ENCODE data around the gene SCARF2.
A peak's percentile ranks its signal among the peaks of the same experiment; 100 is the strongest.

Gene SCARF2

DNA sequence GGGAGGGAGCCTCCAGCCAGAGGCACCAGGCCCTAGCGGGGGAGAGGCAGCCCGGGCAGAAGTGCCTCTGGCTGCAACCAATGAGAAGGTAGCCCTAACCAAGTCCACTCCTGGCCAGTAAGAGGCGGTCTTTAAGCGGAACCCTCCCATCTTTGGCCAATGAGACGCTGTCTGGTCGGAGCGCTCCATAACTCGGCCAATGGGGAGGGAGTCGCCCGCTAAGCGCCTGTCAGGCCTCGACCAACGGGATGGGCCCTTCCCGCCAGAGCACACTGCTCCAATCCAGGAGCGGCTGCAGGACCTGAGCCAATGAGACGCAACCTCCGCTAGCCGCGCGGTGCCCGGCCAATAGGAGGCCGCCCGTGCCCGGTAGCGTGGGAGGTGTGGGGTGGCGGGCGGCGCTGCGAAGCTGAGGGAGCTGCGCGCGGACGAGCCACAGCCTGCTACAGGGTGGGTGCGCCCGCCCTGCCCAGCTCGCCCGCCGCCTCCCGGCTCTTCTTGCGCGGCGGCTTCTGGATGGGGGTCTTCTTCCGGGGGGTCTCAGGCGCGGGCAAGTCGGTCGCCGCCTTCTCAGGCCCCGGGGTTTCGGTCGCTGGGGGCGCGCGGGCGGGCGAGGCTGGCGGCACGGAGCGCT, 12.6 kb downstream of the SCARF2 start:
- no peaks in the 10 kb centered on the region for H3K27me3 ChIP-seq (ENCODE audit: insufficient read depth, poor library complexity, severe bottlenecking)
- no peak overlapping the region for H3K4me3 ChIP-seq (ENCODE audit: severe bottlenecking)
- H3K4me1 ChIP-seq (ENCODE audit: insufficient read depth, poor library complexity, severe bottlenecking) = no peaks in the 10 kb centered on the region
- 0 out of 2 replicates have a peak, but pooled peaks cover 3% of the 10 kb centered on the region for H3K36me3 ChIP-seq (ENCODE audit: low read depth)
- no peak overlapping the region for H3K27ac ChIP-seq (ENCODE audit: poor library complexity, severe bottlenecking)
- TF ChIP-seq, protein P1, sequence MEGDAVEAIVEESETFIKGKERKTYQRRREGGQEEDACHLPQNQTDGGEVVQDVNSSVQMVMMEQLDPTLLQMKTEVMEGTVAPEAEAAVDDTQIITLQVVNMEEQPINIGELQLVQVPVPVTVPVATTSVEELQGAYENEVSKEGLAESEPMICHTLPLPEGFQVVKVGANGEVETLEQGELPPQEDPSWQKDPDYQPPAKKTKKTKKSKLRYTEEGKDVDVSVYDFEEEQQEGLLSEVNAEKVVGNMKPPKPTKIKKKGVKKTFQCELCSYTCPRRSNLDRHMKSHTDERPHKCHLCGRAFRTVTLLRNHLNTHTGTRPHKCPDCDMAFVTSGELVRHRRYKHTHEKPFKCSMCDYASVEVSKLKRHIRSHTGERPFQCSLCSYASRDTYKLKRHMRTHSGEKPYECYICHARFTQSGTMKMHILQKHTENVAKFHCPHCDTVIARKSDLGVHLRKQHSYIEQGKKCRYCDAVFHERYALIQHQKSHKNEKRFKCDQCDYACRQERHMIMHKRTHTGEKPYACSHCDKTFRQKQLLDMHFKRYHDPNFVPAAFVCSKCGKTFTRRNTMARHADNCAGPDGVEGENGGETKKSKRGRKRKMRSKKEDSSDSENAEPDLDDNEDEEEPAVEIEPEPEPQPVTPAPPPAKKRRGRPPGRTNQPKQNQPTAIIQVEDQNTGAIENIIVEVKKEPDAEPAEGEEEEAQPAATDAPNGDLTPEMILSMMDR (IDR thresholded peaks at IDR 0.05; ENCODE audit: poor library complexity, severe bottlenecking) = no peak
- no peaks in the 10 kb centered on the region for H3K9me3 ChIP-seq (ENCODE audit: severe bottlenecking)
- ATAC-seq (ENCODE audit: low read depth) (no peak), DNase-seq (ENCODE audit: low spot score) (peak; percentile 51)

GRCh38 chr22:20424568-20424931, 13.1 kb downstream of the SCARF2 start:
- no peaks in the 10 kb centered on the region for H3K4me1 ChIP-seq (ENCODE audit: insufficient read depth, poor library complexity, severe bottlenecking)
- no peak overlapping the region for H3K4me3 ChIP-seq (ENCODE audit: severe bottlenecking)
- H3K36me3 ChIP-seq (ENCODE audit: low read depth) = 0 out of 2 replicates have a peak, but pooled peaks cover 2% of the 10 kb centered on the region
- no peaks in the 10 kb centered on the region for H3K27me3 ChIP-seq (ENCODE audit: insufficient read depth, poor library complexity, severe bottlenecking)
- DNase-seq (ENCODE audit: low spot score) (no peak), ATAC-seq (ENCODE audit: low read depth) (no peak)
- H3K9me3 ChIP-seq (ENCODE audit: severe bottlenecking) = no peaks in the 10 kb centered on the region
- no peak overlapping the region for H3K27ac ChIP-seq (ENCODE audit: poor library complexity, severe bottlenecking)
- TF ChIP-seq, protein P1 (IDR thresholded peaks at IDR 0.05; ENCODE audit: poor library complexity, severe bottlenecking) = no peak

DNA sequence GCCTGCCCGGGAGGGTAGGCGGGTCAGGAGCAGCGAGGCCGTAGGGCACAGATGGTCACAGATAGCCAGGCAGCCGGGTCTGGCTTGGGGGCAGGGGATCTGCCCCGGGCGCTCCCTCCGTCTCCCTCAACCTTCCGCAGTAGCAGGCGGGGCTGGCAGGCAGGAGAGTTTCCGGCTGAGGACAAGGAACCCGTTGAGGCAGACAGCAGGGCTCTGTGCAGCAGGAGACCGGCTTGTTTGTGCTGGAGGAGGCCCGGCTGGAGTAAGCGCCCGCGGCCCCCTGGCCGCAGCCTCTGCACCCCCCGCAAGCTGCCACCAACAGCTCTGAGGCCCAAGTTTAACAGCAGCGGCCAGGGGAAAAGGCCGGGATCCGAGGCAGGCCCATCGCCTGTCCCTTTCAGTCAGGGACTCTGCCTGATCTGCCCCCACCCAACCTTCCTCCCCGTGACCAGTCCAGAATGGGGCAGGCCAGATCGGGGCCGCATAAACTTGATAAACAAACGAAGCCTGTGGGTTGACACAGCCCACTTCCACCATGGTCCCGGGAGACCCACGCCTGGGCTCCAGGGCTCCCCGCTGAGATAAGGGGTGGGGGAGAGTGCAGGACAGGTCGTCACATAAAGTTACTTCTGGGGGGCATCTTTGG, 13.6 kb downstream of the SCARF2 start:
- no peak for ATAC-seq (ENCODE audit: low read depth)
- H3K27me3 ChIP-seq (ENCODE audit: insufficient read depth, poor library complexity, severe bottlenecking) = no peaks in the 10 kb centered on the region
- H3K4me3 ChIP-seq (ENCODE audit: severe bottlenecking) = no peak overlapping the region
- no peak overlapping the region for H3K27ac ChIP-seq (ENCODE audit: poor library complexity, severe bottlenecking)
- TF ChIP-seq, protein P1 (IDR thresholded peaks at IDR 0.05; ENCODE audit: poor library complexity, severe bottlenecking) = no peak
- H3K4me1 ChIP-seq (ENCODE audit: insufficient read depth, poor library complexity, severe bottlenecking) = no peaks in the 10 kb centered on the region
- peak; percentile 47 for DNase-seq (ENCODE audit: low spot score)
- H3K36me3 ChIP-seq (ENCODE audit: low read depth) = no peaks in the 10 kb centered on the region
- H3K9me3 ChIP-seq (ENCODE audit: severe bottlenecking) = no peaks in the 10 kb centered on the region

GRCh38 chr22:20423008-20423905, 14.4 kb downstream of the SCARF2 start:
- TF ChIP-seq, protein P1 (IDR thresholded peaks at IDR 0.05; ENCODE audit: poor library complexity, severe bottlenecking) = no peak
- Histone ChIP-seq H3K9me3 (ENCODE audit: severe bottlenecking) (no peaks in the 10 kb centered on the region), H3K27ac (ENCODE audit: poor library complexity, severe bottlenecking) (no peak overlapping the region), H3K4me3 (ENCODE audit: severe bottlenecking) (no peak overlapping the region), H3K36me3 (ENCODE audit: low read depth) (no peaks in the 10 kb centered on the region), H3K4me1 (ENCODE audit: insufficient read depth, poor library complexity, severe bottlenecking) (no peaks in the 10 kb centered on the region), H3K27me3 (ENCODE audit: insufficient read depth, poor library complexity, severe bottlenecking) (no peaks in the 10 kb centered on the region)
- no peak for ATAC-seq (ENCODE audit: low read depth)
- peak; percentile 47 for DNase-seq (ENCODE audit: low spot score)
